Transverse colon (tissue), 3 donors: ENCODE data around the gene NDUFA1.

Experiments used
- POLR2A ChIP-seq: fragments of 450-650 bp; IDR thresholded peaks from one replicate; pipeline ENCODE4 v1.6.1; 2016; ENCODE audit warnings: antibody characterized with exemption, mild to moderate bottlenecking, moderate library complexity
- TF ChIP-seq, protein P1 (sequence below), 5 experiments: fragments of 200-600 bp in 3 of 5; fragments of 450-650 bp in 2 of 5; sonication (generic) in 3 of 5; IDR thresholded peaks; 1 replicate in 2 of 5; 2 replicates in 3 of 5; pipeline ENCODE4 v1.5.1; 2016 to 2017; ENCODE audit warnings: antibody characterized with exemption in 5 of 5, inconsistent platforms in 3 of 5, mild to moderate bottlenecking in 2 of 5, moderate library complexity in 1 of 5

DNA sequence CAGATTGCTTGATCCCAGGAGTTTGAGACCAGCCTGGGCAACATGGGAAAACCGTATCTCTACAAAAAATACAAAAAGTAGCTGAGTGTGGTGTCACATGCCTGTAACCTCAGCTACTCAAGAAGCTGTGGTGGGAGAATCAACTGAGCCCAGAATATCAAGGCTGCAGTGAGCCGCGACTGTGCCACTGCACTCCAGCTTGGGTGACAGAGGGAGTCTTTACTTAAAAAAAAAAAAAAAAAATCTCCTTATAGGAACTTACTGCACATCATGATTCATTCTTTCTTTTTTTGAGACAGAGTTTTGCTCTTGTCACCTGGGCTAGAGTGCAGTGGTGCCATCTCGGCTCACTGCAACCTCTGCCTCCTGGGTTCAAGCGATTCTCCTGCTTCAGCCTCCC is 43.2 kb upstream of the NDUFA1 start:
- TF ChIP-seq, protein P1, sequence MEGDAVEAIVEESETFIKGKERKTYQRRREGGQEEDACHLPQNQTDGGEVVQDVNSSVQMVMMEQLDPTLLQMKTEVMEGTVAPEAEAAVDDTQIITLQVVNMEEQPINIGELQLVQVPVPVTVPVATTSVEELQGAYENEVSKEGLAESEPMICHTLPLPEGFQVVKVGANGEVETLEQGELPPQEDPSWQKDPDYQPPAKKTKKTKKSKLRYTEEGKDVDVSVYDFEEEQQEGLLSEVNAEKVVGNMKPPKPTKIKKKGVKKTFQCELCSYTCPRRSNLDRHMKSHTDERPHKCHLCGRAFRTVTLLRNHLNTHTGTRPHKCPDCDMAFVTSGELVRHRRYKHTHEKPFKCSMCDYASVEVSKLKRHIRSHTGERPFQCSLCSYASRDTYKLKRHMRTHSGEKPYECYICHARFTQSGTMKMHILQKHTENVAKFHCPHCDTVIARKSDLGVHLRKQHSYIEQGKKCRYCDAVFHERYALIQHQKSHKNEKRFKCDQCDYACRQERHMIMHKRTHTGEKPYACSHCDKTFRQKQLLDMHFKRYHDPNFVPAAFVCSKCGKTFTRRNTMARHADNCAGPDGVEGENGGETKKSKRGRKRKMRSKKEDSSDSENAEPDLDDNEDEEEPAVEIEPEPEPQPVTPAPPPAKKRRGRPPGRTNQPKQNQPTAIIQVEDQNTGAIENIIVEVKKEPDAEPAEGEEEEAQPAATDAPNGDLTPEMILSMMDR (IDR thresholded peaks at IDR 0.05): no peak
- no peak for TF ChIP-seq POLR2A
